Colonic mucosa (tissue), 4 donors: ENCODE measurements around the gene TSPAN5. TPM values are rescaled to one million over a fixed set of nuclear protein-coding genes. Genes with fewer than 3 reads are reported as not detected.

ENCODE experiments used
- DNase-seq: peaks from one replicate; pipeline ENCODE4 v3.0.0-alpha.2; 2020
- H3K27ac ChIP-seq: fragments of 200-600 bp; one replicate; pipeline ENCODE4 v1.8.0; 2021
- H3K27me3 ChIP-seq: fragments of 200-600 bp; one replicate; pipeline ENCODE4 v1.8.0; 2021
- H3K36me3 ChIP-seq: fragments of 200-600 bp; one replicate; pipeline ENCODE4 v1.8.0; 2021
- H3K4me1 ChIP-seq: fragments of 200-600 bp; one replicate; pipeline ENCODE4 v1.8.0; 2021; ENCODE audit warnings: mild to moderate bottlenecking
- H3K4me3 ChIP-seq: fragments of 200-600 bp; one replicate; pipeline ENCODE4 v1.8.0; 2021
- H3K9ac ChIP-seq, 2 donors: one replicate each; pipeline ENCODE4 v1.7.0; 2013; ENCODE audit warnings: control low read depth in 2 of 2, low read depth in 2 of 2, low read length in 2 of 2
- H3K9me3 ChIP-seq: fragments of 200-600 bp; one replicate; pipeline ENCODE4 v1.8.0; 2021
- CTCF ChIP-seq: fragments of 200-600 bp; IDR thresholded peaks from one replicate; pipeline ENCODE4 v1.8.0; 2022; ENCODE audit warnings: antibody characterized with exemption, mild to moderate bottlenecking
- intact Hi-C: fragments of 100-400 bp; cut with DNase I; formaldehyde crosslinking; loops from one replicate; pipeline ENCODE4 v1.14.1; 2022
- total RNA-seq, 2 donors: library from RNA; stranded (reverse); fragmentation: NEBNext Ultra II Directional in 1 of 2; extraction: Animal tissue kit (Norgen Biotek cat#: 25700) in 1 of 2; gene quantifications; one replicate each; pipeline ENCODE4 v1.2.1, GENCODE V29; 2021
- donor health status: healthy.
- donor health status: DM: no; HTN: no; CAD: no.
- donor health status: DM: no; HTN: no; CAD: no.

The TSPAN5 gene
- total RNA-seq, 2 donors from 2014 or later, result 5.3 to 5.6 TPM

GRCh38 chr4:98652996-98653395 lies 5.4 kb downstream of the TSPAN5 start:
- DNase-seq, result no peak
- H3K9ac ChIP-seq, result no peak overlapping the region
- no peak for TF ChIP-seq CTCF
- H3K4me3 ChIP-seq, result no peak overlapping the region
- intact Hi-C loops, result no loop called here
- H3K27me3 ChIP-seq, result no peaks in the 10 kb centered on the region
- H3K4me1 ChIP-seq, result no peaks in the 10 kb centered on the region
- H3K36me3 ChIP-seq, result no peaks in the 10 kb centered on the region
- H3K9me3 ChIP-seq, result no peaks in the 10 kb centered on the region
- H3K27ac ChIP-seq, result no peak overlapping the region

GRCh38 chr4:98648602-98649001 lies 9.8 kb downstream of the TSPAN5 start:
- no peak overlapping the region for H3K4me3 ChIP-seq
- no peaks in the 10 kb centered on the region for H3K27me3 ChIP-seq
- intact Hi-C loops, result no loop called here
- no peak overlapping the region for H3K9ac ChIP-seq
- H3K36me3 ChIP-seq, result no peaks in the 10 kb centered on the region
- no peak for DNase-seq
- no peak for TF ChIP-seq CTCF
- no peak overlapping the region for H3K27ac ChIP-seq
- H3K4me1 ChIP-seq, result no peaks in the 10 kb centered on the region
- no peaks in the 10 kb centered on the region for H3K9me3 ChIP-seq

DNA sequence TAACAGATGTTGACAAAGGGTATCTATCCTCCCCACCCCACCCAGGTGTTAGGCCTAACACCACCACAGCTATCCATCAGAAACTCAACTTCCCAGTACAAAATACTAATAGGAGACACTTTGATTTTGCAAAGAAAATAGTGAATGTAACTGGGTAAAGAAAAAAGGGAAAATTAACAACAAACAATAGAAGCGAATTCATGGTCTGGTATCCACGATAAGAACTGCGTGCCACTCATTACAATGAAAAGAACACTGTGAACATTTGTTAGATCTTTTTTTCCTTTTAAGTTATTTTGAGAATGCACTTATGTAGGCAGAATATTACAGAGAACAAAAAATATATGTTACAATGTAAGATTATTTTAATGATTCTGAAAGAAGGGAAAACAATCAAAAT lies 12.0 kb downstream of the TSPAN5 start:
- H3K36me3 ChIP-seq, result no peaks in the 10 kb centered on the region
- no peak overlapping the region for H3K27ac ChIP-seq
- no peak for TF ChIP-seq CTCF
- H3K9me3 ChIP-seq, result no peaks in the 10 kb centered on the region
- H3K4me3 ChIP-seq, result no peak overlapping the region
- H3K4me1 ChIP-seq, result no peaks in the 10 kb centered on the region
- no peak overlapping the region for H3K9ac ChIP-seq
- intact Hi-C loops, result no loop called here
- H3K27me3 ChIP-seq, result no peaks in the 10 kb centered on the region
- no peak for DNase-seq

- Histone ChIP-seq H3K4me1 (no peaks in the 10 kb centered on the region), H3K9ac (no peak overlapping the region), H3K27ac (no peak overlapping the region), H3K36me3 (no peaks in the 10 kb centered on the region), H3K27me3 (no peaks in the 10 kb centered on the region), H3K9me3 (no peaks in the 10 kb centered on the region), H3K4me3 (no peak overlapping the region)
- no peak for DNase-seq
- no peak for TF ChIP-seq CTCF
- intact Hi-C loops, result no loop called here
These were observed 12.9 kb downstream of the TSPAN5 start for GRCh38 chr4:98645527-98645926.

DNA sequence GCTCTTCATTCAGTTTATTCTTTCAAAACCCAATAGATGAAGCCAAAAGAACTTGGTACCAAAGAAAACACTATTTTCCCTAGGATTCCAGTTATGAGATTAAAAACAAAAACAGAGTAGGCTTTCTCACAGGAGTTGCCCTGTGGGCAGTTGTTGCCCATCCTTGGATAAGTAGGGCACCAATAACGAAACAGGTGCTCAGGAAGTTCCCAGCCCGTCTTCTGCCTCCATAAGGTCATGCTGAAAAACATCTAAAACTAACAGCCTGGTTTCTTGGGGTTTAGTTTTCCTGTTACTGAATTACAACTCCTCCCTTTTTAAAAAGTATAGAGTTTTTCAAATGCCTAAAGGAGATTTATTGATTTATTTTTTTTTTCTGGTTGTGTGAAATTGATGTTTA lies 14.7 kb downstream of the TSPAN5 start:
- no peak overlapping the region for H3K9ac ChIP-seq
- DNase-seq, result no peak
- H3K27ac ChIP-seq, result no peak overlapping the region
- H3K4me3 ChIP-seq, result no peak overlapping the region
- H3K27me3 ChIP-seq, result no peaks in the 10 kb centered on the region
- TF ChIP-seq CTCF, result no peak
- intact Hi-C loops, result no loop called here
- no peaks in the 10 kb centered on the region for H3K9me3 ChIP-seq
- H3K36me3 ChIP-seq, result no peaks in the 10 kb centered on the region
- H3K4me1 ChIP-seq, result no peaks in the 10 kb centered on the region

- no peak overlapping the region for H3K4me3 ChIP-seq
- H3K27me3 ChIP-seq, result no peaks in the 10 kb centered on the region
- H3K27ac ChIP-seq, result no peak overlapping the region
- no peak for TF ChIP-seq CTCF
- H3K9me3 ChIP-seq, result no peaks in the 10 kb centered on the region
- DNase-seq, result no peak
- H3K36me3 ChIP-seq, result no peaks in the 10 kb centered on the region
- intact Hi-C loops, result no loop called here
- H3K4me1 ChIP-seq, result no peaks in the 10 kb centered on the region
- no peak overlapping the region for H3K9ac ChIP-seq
These were observed 15.4 kb downstream of the TSPAN5 start for GRCh38 chr4:98642991-98643426.
